Endothelial cell of umbilical vein (primary cell): Measurements from ENCODE around the gene CEP95.

Experiments used
- CTCF ChIP-seq, 2 donors: IDR thresholded peaks; 1 replicate in 1 of 2; 2 replicates in 1 of 2; pipeline ENCODE4 v1.5.1; 2011; ENCODE audit warnings: low read length in 2 of 2, mild to moderate bottlenecking in 2 of 2, moderate library complexity in 2 of 2, control low read depth in 1 of 2, inconsistent platforms in 1 of 2, low read depth in 1 of 2; ENCODE audit not compliant: insufficient read depth in 1 of 2; ENCODE audit errors: extremely low read depth in 1 of 2
- FOS ChIP-seq: IDR thresholded peaks from 2 replicates; pipeline ENCODE4 v1.6.1; 2011; ENCODE audit warnings: mild to moderate bottlenecking, low read length, moderate library complexity, borderline replicate concordance; ENCODE audit not compliant: insufficient read depth
- JUN ChIP-seq: IDR thresholded peaks from 2 replicates; pipeline ENCODE4 v1.6.1; 2011; ENCODE audit warnings: borderline replicate concordance, low read depth; ENCODE audit not compliant: insufficient read length, insufficient read depth
- POLR2A ChIP-seq: IDR thresholded peaks from 2 replicates; pipeline ENCODE4 v1.6.1; 2012; ENCODE audit warnings: low read depth, mild to moderate bottlenecking, control low read depth, low read length

DNA sequence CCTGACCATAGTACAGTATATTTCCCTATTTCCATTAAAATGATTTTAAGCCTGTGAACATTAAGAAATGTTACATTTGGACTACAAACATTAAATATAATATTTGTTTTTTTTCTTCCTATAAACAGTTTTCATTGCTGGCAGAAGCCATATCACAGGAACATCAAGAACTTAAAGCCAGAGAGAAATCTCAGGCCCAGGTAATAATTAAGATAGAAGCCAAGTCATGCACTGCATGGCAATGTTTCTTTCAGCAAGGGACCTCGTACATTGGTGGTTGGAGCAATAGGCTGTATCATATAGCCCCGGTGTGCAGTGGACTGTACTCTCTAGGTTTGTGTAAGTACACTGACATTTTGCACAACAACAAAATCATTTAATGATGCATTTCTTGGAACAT is 30.1 kb downstream of the CEP95 start:
- TF ChIP-seq CTCF (IDR thresholded peaks at IDR 0.05; ENCODE audit: extremely low read depth in 1 of 2, insufficient read depth in 1 of 2, low read depth in 1 of 2, low read length in 2 of 2) = no peak
- no peak for TF ChIP-seq POLR2A
- no peak for TF ChIP-seq FOS
- TF ChIP-seq JUN = no peak
